Stomach (tissue), 4 donors: ENCODE measurements around the gene CFAP97D2.
"Not testable (repeated sequence)": the region's sequence is repeated elsewhere in the genome, so short reads cannot be mapped to it uniquely, and the experiment has no call there.

Experiments
- CTCF ChIP-seq, 7 experiments: fragments of 450-650 bp in 4 of 7; fragments of 200-600 bp in 3 of 7; sonication (generic) in 3 of 7; IDR thresholded peaks; one replicate each; pipeline ENCODE4 v1.5.1; 2016 to 2019; ENCODE audit warnings: antibody characterized with exemption in 7 of 7, control low read depth in 2 of 7, mild to moderate bottlenecking in 1 of 7
- POLR2A ChIP-seq, 4 donors: fragments of 450-650 bp; IDR thresholded peaks; one replicate each; pipeline ENCODE4 v1.6.1; 2016; ENCODE audit warnings: antibody characterized with exemption in 4 of 4, control low read depth in 2 of 4, mild to moderate bottlenecking in 1 of 4, moderate library complexity in 1 of 4
- POLR2AphosphoS5 ChIP-seq, 3 donors: sonication (generic); formaldehyde crosslinking; IDR thresholded peaks; one replicate each; pipeline ENCODE4 v1.6.1; 2016; ENCODE audit warnings: antibody characterized with exemption in 3 of 3

DNA sequence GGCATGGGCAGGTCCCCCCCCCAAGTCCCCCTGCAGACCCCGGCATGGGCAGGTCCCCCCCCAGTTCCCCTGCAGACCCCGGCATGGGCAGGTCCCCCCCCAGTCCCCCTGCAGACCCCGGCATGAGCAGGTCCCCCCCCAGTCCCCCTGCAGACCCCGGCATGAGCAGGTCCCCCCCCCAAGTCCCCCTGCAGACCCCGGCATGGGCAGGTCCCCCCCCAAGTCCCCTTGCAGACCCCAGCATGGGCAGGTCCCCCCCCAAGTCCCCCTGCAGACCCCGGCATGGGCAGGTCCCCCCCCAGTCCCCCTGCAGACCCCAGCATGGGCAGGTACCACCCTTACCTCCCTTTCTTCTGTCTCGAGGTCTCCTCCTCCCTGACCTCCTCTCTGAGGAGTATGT, 45.5 kb upstream of the CFAP97D2 start:
- not testable (repeated sequence) for TF ChIP-seq CTCF, POLR2AphosphoS5, POLR2A (IDR thresholded peaks at IDR 0.05)
